Measurements from ENCODE around the gene FBXO2. TPM values are rescaled to one million over a fixed set of nuclear protein-coding genes. Genes with fewer than 3 reads are reported as not detected.

The FBXO2 gene
- total RNA-seq, 1 experiment from 2014 or later = 81.1 TPM

- ChIA-PET POLR2A (no interaction called here), RAD21 (ENCODE audit: low non-redundant PET in 1 of 2, low total read pairs in 2 of 2, uncharacterized antibody in 2 of 2, unreplicated experiment in 2 of 2) (no interaction called here), CTCF (no interaction called here)
- no peak for DNase-seq (ENCODE audit: low read depth, low spot score)
- H3K9me2 ChIP-seq (ENCODE audit: insufficient read depth) = no peaks in the 10 kb centered on the region
- no peak overlapping the region for H2AFZ ChIP-seq (ENCODE audit: low read depth, low read length, poor library complexity, severe bottlenecking)
- no peak overlapping the region for H3K27ac ChIP-seq (ENCODE audit: low read depth, low read length)
- BruUV-seq (replicated peaks) = no TSS peak
- no peaks in the 10 kb centered on the region for H3K36me3 ChIP-seq (ENCODE audit: control insufficient read depth in 1 of 2, insufficient read depth in 2 of 2, low read length in 2 of 2)
- no peak overlapping the region for H3K4me3 ChIP-seq (replicated peaks in 1 of 2; ENCODE audit: low read depth in 1 of 2, low read length in 2 of 2)
- H3K79me2 ChIP-seq (ENCODE audit: insufficient read depth, low read length) = peaks cover 5% of the 10 kb centered on the region; the same call in 1 of the 2 replicates
- H3K4me1 ChIP-seq (ENCODE audit: control insufficient read depth in 1 of 2, insufficient read depth in 2 of 2, low read length in 2 of 2) = peaks cover 17 to 29% of the 10 kb centered on the region in 2 experiments; a peak in 3 of 4 replicates
- H3K9me3 ChIP-seq (ENCODE audit: control insufficient read depth in 1 of 2, insufficient read depth in 1 of 2, low read depth in 1 of 2, low read length in 2 of 2) = no peaks in the 10 kb centered on the region
- H4K20me1 ChIP-seq (ENCODE audit: insufficient read depth) = no peaks in the 10 kb centered on the region
- TF ChIP-seq, protein P1, sequence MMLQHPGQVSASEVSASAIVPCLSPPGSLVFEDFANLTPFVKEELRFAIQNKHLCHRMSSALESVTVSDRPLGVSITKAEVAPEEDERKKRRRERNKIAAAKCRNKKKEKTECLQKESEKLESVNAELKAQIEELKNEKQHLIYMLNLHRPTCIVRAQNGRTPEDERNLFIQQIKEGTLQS (IDR thresholded peaks at IDR 0.05) = no peak
- TF ChIP-seq EZH2 (IDR thresholded peaks at IDR 0.05) (no peak), RAD21 (IDR thresholded peaks at IDR 0.05; ENCODE audit: low read depth) (no peak), FOSL1 (IDR thresholded peaks at IDR 0.05; ENCODE audit: low read depth) (no peak), CTCF (IDR thresholded peaks at IDR 0.05 in 2 of 3, conservative IDR thresholded peaks at IDR 0.05 in 1 of 3; ENCODE audit: borderline replicate concordance in 1 of 3, insufficient read depth in 1 of 3, low read depth in 2 of 3, low read length in 2 of 3) (no peak), POLR2A (IDR thresholded peaks at IDR 0.05; ENCODE audit: borderline replicate concordance, extremely low read depth, insufficient read depth, insufficient read length) (no peak), TCF7L2 (IDR thresholded peaks at IDR 0.05; ENCODE audit: borderline replicate concordance, extremely low read depth, insufficient read depth, insufficient read length) (no peak), MAX (IDR thresholded peaks at IDR 0.05) (no peak), YY1 (IDR thresholded peaks at IDR 0.05; ENCODE audit: extremely low read depth, insufficient replicate concordance, low read depth, low read length) (no peak), POLR2AphosphoS5 (IDR thresholded peaks at IDR 0.05; ENCODE audit: low read depth, low read length) (no peak), CEBPB (IDR thresholded peaks at IDR 0.05; ENCODE audit: low read depth) (no peak), CBX3 (IDR thresholded peaks at IDR 0.05; ENCODE audit: low read depth) (no peak), SIN3A (IDR thresholded peaks at IDR 0.05; ENCODE audit: low read depth) (no peak), ELF1 (IDR thresholded peaks at IDR 0.05; ENCODE audit: borderline replicate concordance, low read depth) (no peak), ZNF274 (IDR thresholded peaks at IDR 0.05; ENCODE audit: low read depth, low read length) (no peak), REST (IDR thresholded peaks at IDR 0.05; ENCODE audit: low read depth) (no peak)
- TF ChIP-seq, protein P2, sequence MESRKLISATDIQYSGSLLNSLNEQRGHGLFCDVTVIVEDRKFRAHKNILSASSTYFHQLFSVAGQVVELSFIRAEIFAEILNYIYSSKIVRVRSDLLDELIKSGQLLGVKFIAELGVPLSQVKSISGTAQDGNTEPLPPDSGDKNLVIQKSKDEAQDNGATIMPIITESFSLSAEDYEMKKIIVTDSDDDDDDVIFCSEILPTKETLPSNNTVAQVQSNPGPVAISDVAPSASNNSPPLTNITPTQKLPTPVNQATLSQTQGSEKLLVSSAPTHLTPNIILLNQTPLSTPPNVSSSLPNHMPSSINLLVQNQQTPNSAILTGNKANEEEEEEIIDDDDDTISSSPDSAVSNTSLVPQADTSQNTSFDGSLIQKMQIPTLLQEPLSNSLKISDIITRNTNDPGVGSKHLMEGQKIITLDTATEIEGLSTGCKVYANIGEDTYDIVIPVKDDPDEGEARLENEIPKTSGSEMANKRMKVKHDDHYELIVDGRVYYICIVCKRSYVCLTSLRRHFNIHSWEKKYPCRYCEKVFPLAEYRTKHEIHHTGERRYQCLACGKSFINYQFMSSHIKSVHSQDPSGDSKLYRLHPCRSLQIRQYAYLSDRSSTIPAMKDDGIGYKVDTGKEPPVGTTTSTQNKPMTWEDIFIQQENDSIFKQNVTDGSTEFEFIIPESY (IDR thresholded peaks at IDR 0.05; ENCODE audit: extremely low read depth, insufficient replicate concordance, low read length) = no peak
- intact Hi-C loops (cut with micrococcal nuclease) = no loop called here
- H3K9ac ChIP-seq (ENCODE audit: low read length) = no peak overlapping the region
- no peak overlapping the region for H3K4me2 ChIP-seq (ENCODE audit: low read length)
- no peaks in the 10 kb centered on the region for H3K27me3 ChIP-seq (ENCODE audit: insufficient read depth, low read length)
- no peak for ATAC-seq
Measured at GRCh38 chr1:11647333-11647732, 6.9 kb downstream of the FBXO2 start.
